Measurements from ENCODE around the gene ZNF511.

- TF ChIP-seq CTCF (conservative IDR thresholded peaks at IDR 0.05; ENCODE audit: low read depth, low read length) (no peak), SMC3 (IDR thresholded peaks at IDR 0.05; ENCODE audit: low read depth, low read length) (no peak)
These were observed 46.0 kb downstream of the ZNF511 start for GRCh38 chr10:133354672-133355240.
